NCI-H2107 (cell line): ENCODE measurements around the gene NINJ2.

Source experiments
- DNase-seq: peaks from one replicate; lab custom pipeline; 2025; lab: John Stamatoyannopoulos, UW

The NINJ2 gene

GRCh38 chr12:569091-569676 lies 94.1 kb downstream of the NINJ2 start:
- no peak for DNase-seq

- no peak for DNase-seq
These were observed 94.8 kb downstream of the NINJ2 start for GRCh38 chr12:568486-568885.

DNA sequence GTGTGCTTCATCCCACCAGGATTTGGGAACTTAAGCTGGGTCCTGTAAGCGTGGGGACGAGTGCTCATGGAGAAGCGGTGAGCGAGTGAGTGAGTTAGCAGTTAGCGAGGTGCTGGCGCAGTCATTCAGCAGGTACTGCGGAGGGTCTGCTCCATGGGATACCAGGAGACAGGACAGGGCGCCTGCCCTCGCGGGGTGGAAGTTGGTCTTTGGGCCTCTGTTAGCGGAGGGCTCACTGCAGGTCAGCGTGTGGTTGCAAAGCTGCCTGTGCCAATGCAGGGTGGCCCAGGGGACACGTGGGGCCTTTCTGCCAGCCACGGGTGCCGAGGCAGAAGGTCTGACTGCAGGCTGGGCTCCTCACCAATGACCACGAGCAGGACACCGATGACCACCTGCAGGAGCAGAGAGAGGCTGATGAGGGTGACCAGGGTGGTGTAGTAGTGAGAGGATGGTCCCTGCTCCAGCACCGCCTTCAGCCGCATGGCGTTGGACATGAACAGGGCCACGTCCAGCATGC lies 97.6 kb downstream of the NINJ2 start:
- DNase-seq, result no peak

DNA sequence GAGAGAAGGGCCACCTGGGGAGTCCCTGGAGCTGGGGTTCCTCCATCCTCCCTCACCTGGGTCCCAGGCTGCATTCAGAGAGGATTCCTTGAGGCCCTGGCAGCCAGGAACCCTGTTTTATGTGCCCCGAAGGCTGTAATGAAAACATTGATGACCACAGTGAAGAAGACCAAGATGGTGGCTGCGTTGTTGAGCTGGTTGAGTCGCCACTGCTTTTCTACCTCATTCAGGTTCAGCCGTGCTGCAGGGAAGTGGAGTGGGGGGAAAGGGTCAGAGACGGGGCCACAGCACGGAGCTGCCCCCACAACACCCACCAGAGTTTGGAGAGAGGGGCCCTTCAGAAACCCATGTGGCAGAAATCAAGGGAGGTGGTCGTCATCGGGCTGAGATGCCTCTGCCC lies 98.1 kb downstream of the NINJ2 start:
- no peak for DNase-seq

DNA sequence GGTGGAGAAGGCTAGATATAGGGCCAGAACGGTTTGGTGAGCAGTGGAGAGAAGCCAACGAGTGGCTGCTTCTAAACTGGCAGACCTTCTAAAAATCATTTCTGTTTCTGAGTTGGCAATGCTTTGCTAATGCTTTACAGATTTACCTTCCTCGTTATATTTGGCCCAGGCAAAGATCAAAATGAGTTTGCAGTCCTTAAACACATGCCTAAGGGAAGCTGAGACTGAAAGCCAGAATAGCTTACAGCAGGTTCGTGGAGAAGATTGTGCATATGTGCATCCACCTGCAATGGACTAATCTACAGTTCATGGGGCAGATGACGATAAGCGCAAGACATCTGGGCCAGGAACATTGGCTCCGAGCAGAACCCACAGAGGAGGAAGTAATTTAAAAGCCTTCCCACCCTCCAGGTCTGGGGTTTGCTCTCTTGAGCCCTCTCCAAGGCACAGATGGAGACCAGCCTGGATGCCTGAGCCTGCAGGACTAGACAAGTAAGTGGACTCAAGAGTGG lies 99.4 kb downstream of the NINJ2 start:
- no peak for DNase-seq

DNA sequence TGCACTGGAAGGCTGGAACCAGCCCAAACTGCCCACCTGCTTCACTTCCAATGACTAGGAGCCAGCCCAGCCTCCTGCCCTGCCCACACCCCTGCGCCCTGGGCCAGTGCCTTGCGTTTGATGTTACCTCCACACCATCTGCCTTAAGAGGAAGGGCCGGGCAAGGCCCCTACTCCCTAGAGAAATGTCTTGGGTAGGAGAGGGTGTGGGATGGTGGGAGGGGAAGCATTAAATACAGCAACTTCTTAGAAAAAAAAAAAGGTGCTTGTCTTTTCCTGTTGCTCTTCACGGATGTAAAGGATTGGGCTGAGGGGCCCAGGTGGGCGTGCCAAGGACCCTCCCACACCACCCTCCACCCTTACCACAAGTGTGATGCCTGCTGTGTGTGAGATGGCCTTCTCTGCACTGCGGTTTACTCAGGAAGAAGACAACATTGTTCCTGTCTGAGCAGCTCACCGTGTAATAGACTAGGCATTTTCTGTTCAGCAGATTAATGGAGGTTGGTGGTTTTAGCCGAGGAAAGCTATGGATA lies 99.9 kb downstream of the NINJ2 start:
- DNase-seq, result no peak

- no peak for DNase-seq
These were observed 100.6 kb downstream of the NINJ2 start for GRCh38 chr12:562634-563033.

DNA sequence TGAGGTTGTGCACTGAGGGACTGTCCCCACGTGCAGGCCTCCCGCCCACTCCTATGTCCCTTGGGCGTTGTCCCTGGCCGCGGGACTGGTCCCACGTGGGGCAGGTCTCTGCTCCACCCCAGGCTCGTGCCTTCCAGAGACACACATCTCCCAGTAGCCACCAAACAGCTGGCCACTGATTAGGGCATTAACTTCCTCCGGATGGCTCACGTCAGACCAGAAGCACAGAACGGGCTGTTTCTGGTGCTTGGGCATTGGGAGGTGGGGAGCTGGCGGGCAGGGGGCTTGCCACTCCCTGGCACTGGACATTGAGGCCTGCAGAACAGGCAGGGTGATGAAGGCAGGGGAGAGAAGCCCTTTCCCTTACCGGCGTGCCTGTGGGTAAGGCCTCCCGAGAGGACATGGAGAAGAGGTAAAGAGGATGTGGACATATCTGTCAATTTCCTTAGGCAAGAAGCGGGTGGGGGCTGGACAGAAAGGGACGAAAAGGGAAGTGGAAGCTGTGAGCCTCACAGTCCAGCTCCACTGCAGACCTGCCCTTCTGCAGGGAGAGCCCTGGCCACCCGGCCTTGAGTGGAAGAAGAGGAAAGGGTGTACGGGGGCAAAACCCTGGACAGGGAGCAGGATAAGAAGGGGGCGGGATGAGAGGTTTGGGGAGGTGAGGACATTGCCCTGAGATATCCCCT lies 101.2 kb downstream of the NINJ2 start:
- no peak for DNase-seq

GRCh38 chr12:561391-561705 lies 101.9 kb downstream of the NINJ2 start:
- DNase-seq, result no peak

GRCh38 chr12:560691-561390 lies 102.4 kb downstream of the NINJ2 start:
- DNase-seq, result peak; percentile 41

DNA sequence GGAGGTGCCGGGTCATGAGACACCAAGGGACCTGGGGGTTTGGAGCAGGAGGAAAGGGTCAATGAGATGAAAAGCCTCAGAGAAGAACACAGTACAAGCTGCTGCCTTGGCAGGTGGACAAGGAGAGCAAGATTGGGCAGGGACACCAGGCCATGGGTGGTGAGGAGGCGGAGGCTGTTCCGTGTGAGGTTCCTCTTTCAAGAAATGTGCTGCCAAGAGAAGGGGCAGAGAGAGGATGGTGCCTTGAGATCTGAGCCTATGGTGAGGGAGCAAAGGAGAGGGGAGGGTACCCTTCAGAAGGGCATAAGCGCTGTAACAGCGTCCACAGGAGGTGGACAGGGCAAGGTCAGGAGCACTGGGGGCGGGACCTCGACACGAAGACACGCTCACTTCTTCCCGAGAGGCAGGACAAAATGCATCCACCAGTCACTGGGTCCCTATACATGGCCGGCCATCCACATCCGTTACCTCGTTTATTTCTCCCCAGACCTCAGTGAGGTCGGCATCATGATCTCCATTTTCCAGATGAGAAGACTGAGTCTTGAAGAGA lies 103.3 kb downstream of the NINJ2 start:
- no peak for DNase-seq

- DNase-seq, result no peak
These were observed 103.9 kb downstream of the NINJ2 start for GRCh38 chr12:559208-559905.

DNA sequence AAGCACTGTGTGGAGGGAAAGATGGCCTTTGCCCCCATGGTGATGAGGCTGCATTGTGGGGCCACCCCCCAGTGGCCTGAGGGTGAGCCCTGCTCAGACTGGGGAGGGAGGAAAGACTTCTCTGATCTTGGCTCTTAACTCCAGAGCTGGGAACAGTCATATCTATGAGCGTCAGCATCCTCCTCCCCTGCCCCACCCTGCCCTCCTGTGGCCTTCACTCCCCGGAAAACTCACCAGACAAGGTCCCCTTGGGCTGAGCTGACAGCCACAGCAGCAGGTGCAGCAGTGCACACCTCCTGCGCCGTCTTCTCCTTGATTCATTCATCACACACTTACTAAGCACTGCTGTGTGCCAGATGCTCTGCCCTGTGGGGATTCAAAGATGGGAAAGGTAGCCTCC lies 104.7 kb downstream of the NINJ2 start:
- DNase-seq, result no peak

- no peak for DNase-seq
These were observed 106.7 kb downstream of the NINJ2 start for GRCh38 chr12:556498-556897.

DNA sequence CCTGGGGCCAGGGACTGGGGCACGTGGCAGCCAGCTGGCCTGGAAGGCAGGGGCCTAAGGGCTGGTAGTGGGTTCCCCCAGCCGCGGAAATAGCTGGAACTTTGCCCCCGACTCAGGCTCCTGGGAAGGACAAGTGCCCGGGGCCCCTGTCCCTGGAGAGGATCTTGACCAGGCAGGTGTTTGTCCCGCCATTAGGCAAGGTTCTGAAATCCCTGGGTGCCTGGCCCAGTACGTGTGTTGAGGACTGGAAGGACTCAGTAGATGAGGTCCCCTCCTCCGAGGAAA lies 109.3 kb downstream of the NINJ2 start:
- no peak for DNase-seq

DNA sequence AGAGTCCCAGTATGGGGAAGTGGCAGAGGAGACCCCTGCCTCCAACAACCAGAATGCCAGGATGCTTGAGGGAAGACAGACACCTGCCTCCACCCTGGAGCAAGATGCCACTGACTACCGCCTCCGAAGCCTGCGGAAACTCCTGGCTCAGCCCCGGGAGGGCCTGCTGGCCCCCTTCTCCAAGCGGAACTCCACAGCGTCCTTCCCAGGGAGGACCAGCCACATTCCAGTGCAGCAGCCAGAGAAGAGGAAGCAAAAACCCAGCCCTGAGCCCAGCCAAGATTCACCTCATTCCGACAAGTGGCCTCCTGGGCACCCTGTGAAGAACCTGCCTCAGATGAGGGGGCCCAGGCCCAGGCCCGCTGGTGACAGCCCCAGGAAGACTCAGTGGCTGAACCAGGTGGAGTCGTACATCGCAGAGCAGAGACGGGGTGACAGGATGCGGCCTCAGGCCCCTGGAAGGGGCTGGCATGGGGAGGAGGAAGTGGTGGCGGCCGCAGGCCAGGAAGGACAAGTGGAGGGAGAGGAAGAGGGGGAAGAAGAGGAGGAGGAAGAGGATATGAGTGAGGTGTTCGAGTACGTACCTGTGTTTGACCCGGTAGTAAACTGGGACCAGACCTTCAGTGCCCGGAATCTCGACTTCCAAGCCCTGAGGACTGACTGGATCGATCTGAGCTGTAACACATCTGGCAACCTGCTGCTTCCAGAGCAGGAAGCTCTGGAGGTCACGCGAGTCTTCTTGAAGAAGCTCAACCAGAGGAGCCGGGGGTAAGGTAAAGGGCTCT lies 109.8 kb downstream of the NINJ2 start:
- DNase-seq, result no peak

DNA sequence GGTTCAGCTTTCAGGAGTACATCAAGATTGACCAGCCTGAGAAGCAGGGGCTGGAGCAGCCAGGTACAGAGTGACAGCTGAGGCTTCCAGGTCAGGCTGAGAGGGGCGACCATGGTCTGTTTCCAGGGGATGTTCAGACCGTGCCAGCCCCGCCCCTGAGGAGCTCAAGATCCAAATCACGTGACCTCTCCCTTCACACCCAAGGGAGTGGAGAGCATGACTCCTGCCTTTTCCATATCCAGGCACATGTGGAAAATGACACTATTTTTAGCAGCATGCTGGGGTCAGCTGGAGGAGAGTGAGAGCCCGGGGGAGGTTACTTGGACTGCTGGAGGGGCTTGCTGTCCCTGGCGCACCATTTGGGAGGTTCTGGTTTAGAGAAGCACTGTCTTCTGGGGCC lies 110.8 kb downstream of the NINJ2 start:
- DNase-seq, result no peak

- DNase-seq, result no peak
These were observed 112.6 kb downstream of the NINJ2 start for GRCh38 chr12:550473-551260.

DNA sequence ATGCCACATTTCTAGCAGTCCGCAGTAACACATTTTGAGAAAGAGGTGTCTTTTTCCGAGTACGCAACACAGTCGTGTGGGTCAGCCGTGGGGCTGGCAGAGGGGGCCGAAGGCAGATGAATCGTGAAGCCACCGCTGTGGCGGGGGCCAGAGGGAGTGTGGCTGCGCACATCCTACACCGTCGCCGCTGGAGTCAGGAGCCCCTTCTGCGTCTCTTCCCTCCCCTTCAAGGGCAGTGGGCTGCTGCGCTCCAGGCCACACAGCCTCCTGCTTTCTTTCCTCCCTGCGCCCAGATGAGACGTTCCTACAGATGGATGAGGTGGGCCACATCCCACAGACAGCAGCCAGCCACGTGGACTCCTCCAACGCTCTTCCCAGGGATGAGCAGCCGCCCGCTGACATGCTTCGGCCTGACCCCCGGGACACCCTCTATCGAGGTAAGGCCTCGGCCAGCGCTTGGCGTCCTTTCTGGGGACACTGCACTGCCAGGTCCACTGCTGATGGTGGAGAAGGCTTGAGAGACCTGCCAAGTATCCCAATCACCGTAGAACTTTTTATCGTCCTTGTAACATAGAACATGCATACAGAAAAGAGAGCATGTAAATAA lies 113.7 kb downstream of the NINJ2 start:
- DNase-seq, result no peak

GRCh38 chr12:547883-548470 lies 115.3 kb downstream of the NINJ2 start:
- DNase-seq, result no peak
